SH-SY5Y (cell line): ENCODE data around the gene POLR2L.

Source experiments
- GATA2 ChIP-seq: IDR thresholded peaks from 2 replicates; pipeline ENCODE4 v1.6.1; 2011; ENCODE audit warnings: mild to moderate bottlenecking, low read depth, low read length
- GATA3 ChIP-seq: IDR thresholded peaks from 2 replicates; pipeline ENCODE4 v1.6.1; 2011; ENCODE audit warnings: low read depth, mild to moderate bottlenecking, low read length, moderate library complexity

DNA sequence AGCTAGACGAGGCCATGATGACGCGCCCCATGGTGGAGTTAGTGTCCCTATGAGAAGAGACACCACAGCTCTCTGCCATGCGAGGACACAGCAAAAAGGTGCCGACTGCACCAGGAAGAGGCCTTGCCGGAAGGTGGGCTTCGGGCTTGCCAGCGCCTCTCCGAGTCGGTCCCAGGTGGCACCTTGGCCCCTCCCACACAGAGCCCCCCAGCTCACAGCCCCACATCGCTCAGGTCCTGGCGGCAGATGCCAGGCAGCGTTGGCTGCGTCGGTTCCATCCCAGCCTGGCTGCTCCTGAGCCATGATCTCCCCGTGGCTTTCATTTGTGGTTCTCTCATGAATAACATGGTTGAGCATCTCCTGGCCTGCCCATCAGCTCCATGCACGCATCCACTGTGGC is 44.2 kb upstream of the POLR2L start:
- TF ChIP-seq GATA2: no peak
- no peak for TF ChIP-seq GATA3
